Vagina (tissue), 2 donors: ENCODE results near the gene VTI1A.

Experiments used
- POLR2A ChIP-seq, 2 donors: fragments of 450-650 bp; IDR thresholded peaks; one replicate each; pipeline ENCODE4 v1.6.1; 2017; ENCODE audit warnings: antibody characterized with exemption in 2 of 2, mild to moderate bottlenecking in 2 of 2, moderate library complexity in 2 of 2
- POLR2AphosphoS5 ChIP-seq, 2 donors: sonication (generic); formaldehyde crosslinking; IDR thresholded peaks; one replicate each; pipeline ENCODE4 v1.9.0; 2017; ENCODE audit warnings: antibody characterized with exemption in 2 of 2, mild to moderate bottlenecking in 2 of 2, low read depth in 1 of 2; ENCODE audit not compliant: insufficient read depth in 1 of 2
- TF ChIP-seq, protein P1 (sequence below), 3 experiments: fragments of 450-650 bp in 2 of 3; fragments of 200-600 bp in 1 of 3; sonication (generic) in 1 of 3; IDR thresholded peaks; one replicate each; pipeline ENCODE4 v1.5.1; 2017 to 2019; ENCODE audit warnings: antibody characterized with exemption in 3 of 3, mild to moderate bottlenecking in 2 of 3, moderate library complexity in 2 of 3

DNA sequence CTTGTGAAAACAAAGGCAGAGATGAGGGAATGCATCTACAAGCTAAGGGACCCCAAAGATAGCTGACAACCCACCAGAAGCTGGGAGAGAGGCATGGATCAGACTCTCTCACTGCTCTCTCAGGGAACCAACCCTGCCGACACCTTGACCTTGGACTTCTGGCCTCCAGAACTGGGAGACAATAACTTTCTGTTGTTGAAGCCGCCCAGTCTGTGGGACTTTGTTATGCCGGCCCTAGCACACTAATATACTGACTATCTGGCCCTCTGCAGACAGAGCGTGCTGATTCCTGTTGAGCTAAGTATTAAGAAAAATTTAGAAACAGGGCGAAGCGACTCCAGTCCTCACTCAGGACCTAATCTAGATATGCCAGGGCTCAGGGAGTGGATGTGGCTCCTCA is 358.7 kb downstream of the VTI1A start:
- TF ChIP-seq, protein P1, sequence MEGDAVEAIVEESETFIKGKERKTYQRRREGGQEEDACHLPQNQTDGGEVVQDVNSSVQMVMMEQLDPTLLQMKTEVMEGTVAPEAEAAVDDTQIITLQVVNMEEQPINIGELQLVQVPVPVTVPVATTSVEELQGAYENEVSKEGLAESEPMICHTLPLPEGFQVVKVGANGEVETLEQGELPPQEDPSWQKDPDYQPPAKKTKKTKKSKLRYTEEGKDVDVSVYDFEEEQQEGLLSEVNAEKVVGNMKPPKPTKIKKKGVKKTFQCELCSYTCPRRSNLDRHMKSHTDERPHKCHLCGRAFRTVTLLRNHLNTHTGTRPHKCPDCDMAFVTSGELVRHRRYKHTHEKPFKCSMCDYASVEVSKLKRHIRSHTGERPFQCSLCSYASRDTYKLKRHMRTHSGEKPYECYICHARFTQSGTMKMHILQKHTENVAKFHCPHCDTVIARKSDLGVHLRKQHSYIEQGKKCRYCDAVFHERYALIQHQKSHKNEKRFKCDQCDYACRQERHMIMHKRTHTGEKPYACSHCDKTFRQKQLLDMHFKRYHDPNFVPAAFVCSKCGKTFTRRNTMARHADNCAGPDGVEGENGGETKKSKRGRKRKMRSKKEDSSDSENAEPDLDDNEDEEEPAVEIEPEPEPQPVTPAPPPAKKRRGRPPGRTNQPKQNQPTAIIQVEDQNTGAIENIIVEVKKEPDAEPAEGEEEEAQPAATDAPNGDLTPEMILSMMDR (IDR thresholded peaks at IDR 0.05) = no peak
- TF ChIP-seq POLR2A (IDR thresholded peaks at IDR 0.05) (no peak), POLR2AphosphoS5 (IDR thresholded peaks at IDR 0.05; ENCODE audit: insufficient read depth in 1 of 2, low read depth in 1 of 2) (no peak)
